Raji (cell line): Measurements from ENCODE around the gene COL26A1.

Experiments
- POLR2A ChIP-seq: IDR thresholded peaks from 2 replicates; pipeline ENCODE4 v1.6.1; 2011; ENCODE audit warnings: low read depth, low read length, control low read depth; ENCODE audit not compliant: insufficient read depth

Gene COL26A1

DNA sequence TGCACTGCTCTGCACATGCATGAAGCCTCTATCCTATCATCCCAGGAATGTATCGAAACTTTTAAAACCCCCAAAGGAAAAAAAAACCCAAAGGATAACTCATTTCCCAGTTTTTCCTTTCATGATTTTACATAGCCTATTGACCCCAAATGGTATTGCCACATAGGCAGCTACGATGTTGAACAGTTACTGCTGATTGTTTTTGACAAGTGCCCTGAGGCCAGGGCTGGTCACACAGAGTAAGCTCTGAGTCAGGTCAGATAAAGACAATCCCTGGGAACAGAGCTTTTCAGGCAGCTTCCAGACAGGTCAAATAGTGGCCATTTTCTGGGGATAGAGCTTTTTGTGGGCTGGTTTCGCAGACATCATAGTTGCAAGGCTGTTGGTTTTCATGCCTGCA is 214.3 kb downstream of the COL26A1 start:
- TF ChIP-seq POLR2A = no peak

DNA sequence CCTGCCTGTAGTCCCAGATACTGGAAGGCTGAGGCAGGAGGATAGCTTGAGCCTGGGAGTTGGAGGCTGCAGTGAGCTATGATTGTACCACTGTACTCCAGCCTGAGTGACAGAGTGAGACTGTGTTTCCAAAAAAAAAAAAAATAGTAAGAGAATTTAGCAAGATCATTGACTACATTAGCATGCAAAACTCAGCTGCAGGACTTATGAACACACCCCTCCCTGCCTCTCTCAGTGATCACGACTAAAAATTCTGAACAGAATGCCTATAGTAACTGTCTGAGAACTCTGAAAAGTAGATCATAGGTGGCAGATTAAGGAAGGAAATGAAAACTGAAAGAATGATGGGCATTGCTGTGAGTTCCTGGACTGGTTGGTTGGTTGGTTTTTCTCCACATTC is 215.9 kb downstream of the COL26A1 start:
- no peak for TF ChIP-seq POLR2A

DNA sequence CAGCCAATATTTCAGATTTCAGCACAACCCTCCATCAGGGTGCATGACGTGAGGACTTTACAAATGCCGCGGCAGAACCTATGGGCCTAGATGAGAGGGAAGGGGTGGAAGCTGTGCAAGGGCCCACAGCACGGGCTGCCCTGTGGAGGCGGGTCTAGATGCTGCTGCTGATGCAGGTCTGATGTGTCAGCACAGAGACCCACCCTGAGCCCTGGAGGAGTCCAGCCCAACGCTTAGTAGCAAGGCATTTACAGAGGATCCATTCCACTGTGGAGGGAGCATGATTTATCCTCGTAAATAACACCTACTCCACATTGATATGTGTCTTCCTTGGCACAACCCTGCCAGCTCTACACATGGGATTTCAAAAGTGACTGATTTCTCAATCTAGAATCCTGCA is 217.9 kb downstream of the COL26A1 start:
- no peak for TF ChIP-seq POLR2A

DNA sequence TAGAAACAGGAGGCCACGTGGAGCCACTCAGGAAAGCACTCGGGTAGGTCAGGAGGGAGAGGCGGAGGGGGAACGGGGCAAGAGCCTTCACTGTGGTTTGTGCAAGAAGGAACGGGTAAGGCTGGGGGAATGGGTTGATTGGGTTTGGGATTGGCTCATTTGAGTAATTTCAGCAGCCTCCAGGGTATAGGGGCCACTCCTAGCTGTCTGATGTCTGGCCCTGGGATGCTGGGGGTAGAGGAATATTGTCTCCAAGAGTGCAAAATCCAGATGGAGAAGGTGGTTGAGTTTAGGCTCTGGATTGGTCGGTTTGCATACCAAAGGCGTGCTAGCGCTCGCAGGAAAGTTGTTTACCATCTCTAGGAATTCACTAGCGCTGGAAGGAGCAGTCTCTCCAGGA is 219.2 kb downstream of the COL26A1 start:
- no peak for TF ChIP-seq POLR2A

DNA sequence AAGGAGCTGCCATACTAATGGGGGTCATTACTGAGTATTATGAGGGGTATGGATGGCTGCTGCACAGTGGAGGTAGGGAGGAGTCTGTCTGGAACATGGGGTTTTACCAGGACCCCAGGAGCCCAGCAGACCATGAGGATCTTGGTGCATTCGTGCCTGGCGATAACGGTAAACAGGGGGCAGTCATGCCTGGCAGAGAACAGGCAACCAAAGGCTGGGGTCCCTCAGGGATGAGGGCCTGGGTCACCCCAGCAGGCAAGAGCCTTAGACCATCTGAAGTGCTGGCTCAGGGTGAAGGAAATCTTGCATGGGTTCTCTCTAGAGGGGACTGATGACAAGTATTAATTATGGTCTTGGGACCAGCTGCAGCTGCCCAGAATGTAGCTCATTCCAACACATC is 220.3 kb downstream of the COL26A1 start:
- no peak for TF ChIP-seq POLR2A

DNA sequence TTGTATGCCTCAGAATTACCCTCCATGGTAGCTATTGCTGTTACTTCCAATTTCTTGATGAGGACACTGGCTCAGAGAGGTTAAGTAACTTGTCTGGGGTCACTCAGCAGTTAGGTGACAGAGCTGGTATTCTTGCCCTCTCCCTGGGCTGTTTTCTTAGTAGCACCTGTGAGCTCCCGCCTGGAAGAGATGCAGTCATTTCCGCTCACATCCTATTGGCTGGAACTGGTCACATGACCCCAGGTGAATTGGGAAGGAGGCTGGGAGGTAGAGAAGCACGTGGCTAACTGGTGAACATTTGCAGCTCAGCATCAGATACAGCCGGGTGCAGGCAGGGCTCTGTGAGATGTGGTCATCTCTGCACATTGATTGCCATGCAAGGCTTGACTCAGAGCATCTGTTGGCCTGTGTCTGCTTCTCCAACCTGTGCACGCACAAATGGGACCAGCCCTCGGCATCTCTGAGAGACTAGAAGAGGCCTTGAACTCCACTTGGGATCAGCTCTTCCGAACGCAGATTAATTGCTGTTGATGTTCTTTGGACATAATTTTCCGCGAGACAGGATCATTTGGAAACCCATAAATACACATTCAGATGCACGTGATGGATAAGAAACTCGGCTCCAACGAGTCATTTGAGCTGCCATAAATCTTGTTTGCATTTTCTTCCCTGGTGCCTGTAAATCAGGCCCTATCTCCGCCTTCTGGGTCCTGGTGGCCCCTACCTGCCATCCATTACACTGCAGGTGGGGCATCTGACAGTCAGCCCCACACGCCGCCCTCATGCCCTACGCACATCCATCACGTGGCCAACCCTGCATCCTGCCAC is 223.6 kb downstream of the COL26A1 start:
- no peak for TF ChIP-seq POLR2A

DNA sequence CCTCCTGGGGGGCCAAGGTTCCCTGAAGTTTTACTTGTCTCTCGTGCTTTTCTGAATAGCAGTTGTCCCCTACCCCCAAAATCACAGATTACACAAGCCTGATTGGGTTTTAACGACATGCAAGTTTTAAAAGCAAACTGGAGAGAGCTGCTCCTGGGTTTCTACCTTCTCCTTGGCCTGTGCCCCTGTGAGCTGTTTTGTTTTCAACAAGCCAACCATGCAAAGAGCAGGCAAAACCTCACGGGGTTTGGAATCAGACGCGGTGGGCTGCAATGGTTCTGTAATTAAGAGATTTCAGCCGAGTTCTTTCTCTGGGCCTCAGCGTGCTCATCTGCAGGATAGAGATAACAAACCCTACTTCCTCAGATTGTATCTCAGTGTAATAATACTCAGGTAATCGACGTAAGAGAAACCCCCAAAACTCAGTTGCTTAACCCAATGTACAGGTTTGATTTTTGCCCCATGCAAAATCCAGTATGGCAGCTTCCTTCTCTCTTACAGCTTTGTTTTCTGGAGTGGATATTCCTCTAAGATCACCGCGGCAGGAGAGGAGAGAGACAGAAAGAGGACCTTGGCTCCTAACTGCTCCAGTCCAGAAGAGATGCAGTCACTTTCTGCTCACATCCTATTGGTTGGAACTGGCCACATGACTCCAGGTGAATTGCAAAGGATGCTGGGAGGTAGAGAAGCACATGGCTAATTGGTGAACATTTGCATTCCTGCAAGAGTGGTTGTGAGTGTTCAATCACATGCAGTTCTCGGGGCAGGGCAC is 224.4 kb downstream of the COL26A1 start:
- TF ChIP-seq POLR2A = no peak

DNA sequence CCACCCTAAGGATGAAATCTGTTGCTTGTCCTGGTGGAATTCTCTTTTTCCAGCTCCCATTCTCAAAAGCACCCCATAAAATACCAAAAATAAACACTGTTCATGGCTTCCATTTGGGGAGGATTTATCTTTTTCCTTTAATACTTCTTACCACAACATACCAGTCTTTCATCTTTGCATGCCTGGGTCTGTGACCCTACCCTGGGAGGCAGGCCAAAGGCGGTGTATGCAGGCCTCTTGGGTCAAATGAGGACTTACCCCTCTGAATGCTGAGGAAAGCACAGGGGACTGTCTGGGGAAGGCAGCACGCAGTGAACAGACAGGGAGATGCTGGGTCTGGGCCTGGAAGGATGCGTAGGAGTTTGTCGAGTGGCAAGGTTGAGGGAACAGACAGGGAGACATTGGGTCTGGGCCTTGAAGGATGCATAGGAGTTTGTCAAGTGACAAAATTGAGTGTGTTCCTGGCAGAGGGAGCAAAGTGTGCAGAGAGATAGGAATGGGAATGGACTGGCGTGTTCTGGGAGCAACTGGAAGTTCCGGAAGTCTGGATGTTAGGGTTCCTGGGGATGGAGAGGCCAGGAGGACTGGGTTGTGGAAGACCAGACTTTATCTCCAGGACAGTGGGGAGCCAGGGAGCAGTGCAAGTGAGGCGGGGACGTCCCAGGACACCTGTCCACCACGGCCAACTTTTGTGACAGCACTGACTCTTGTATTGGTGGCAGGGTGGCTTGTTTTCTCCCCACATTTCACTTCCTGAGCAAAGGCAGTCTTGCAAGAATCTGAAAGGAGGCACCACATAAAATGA is 225.7 kb downstream of the COL26A1 start:
- no peak for TF ChIP-seq POLR2A

DNA sequence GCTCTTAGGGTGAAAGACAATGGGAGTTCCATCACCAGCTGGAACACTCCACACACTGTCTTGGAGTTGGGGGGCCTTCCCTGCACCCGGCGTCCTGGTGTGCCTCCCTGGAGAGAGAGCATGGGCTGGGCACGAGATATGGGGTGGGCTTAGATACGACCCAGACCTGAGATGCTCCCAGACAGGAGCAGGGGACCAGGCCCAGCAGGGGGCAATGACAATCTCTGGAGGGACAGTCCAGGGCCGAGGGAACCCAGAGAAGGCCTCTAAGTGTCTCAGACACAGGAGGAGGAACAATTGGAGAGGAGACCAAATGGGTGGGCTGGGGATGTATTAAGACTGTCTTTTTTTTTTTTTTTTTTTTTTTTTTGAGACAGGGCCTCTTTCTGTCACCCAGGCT is 226.4 kb downstream of the COL26A1 start:
- TF ChIP-seq POLR2A = no peak

DNA sequence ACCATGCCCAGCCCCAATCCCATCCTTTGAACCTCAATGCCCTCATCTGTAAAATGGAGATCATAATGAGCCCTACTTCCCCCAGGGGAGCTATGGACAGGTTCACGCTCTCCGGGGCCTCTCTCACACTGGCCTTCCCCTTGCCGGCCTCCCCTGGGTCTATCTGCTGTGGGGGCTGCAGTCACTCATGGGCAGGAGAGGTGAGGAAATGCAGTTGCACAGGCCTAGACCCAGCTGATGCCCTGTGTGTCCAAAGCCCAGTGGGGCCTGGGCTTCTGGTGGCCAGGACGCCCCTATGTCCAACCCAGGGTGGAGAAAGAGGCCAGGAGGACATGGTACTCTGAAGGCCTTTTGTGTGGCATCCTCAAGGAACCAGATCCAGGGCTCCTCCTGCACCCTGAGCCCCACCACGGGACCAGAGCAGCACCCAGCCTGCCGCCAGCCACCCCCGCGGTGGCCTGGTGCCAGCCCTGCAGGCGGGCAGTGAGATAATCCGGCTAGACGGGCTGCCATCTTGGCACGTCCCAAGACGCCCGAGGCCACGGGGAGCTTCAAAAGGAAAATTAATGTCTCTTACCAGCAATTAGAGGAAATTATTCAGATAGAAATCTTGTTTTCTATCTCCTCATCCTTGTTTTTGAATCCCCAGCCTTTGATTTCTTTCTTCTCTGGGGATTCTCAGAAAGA is 227.4 kb downstream of the COL26A1 start:
- TF ChIP-seq POLR2A = no peak

DNA sequence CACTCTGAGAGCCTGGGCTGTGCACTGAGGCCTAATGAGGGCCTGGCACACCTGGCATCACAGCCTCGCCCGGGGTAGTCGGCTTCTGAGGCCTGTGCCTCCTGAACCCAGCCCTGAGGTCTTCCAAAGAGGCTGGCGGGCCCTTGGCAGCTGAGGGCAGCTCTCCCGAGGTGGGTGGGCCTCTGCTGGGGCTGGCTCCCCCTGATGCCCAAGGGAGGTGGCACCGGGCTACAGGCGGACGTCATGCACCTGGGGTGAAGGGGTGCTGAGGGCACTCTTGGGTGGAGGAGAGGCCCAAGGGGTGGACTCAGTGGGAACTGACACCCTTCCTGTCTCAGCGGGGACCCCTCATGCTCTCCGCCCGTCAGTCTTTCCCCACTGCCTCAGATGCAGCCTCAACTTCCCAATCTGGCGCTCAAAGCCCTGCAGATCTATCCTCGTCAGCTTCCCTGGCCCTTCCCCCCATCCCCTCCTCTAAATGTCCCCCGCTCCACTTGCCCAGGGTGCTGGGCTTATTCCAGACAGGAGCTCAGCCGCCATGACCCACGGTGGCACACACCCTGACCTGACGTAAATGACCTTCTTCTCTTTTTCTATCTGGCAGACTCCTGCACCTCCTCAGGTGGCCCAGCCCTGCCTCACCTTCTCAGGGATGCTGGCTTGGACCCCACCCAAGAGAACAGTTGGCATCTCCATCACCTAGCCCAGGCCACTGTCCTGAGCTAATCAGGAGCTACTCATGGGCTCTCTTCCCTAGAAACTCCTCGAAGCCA is 228.2 kb downstream of the COL26A1 start:
- no peak for TF ChIP-seq POLR2A

DNA sequence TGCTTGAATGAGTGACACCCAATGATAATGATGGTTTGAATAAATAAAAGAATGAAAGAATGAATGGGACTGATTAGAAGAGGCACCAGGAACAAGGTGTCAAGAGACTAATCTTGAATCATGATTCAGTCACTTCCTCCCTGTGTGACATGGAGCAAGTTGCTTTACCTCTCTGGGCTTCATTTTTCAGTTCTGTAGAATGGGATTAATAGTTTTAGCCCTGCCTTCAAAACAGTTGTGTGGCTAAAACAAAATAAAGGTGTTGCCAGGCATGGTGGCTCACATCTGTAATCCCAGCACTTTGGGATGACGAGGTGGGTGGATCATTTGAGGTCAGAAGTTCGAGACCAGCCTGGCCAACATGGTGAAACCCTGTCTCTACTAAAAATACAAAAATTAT is 228.8 kb downstream of the COL26A1 start:
- TF ChIP-seq POLR2A = no peak

DNA sequence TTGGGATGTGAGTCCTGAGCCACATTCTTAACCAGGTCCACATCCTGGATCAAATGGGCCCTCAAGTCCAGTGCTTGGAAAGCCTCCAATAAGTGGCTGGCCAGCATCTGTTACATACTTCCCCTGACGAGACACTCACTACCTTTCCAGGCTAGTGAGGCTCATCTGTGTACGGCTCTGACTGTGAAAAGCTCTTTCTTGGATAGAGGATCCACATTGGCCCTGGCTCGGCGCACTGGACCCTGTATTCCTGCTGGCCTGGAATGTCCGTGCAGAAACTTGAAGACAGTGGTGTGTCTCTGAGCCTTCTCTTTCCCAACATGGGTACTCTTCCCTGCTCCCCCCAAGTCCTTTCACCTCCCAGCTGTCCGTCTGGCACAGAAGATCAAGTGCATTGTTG is 230.9 kb downstream of the COL26A1 start:
- no peak for TF ChIP-seq POLR2A

DNA sequence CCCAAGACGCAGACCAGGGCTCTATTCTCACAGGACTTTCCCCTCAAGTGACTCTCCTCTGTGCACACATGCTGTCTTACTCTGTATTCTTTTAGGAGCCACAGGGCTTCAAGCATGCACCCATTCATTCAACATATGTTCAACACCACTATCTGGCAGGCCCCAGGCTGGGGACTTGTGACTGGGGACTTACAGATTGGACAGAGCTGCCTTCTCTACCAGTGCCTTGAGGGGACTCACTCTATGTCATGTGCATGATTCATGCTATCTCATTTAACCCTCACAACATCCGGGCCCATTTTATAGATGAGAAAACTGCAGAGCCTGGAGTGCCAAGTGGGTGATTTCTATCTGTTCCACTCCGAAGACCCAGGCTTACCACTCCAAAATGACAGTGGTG is 232.1 kb downstream of the COL26A1 start:
- TF ChIP-seq POLR2A = no peak
